NT2/D1 (cell line): Measurements from ENCODE around the gene TMPRSS11D.

ENCODE experiments used
- SUZ12 ChIP-seq: IDR thresholded peaks from 2 replicates; pipeline ENCODE4 v1.6.1; 2011; ENCODE audit not compliant: insufficient read length, insufficient read depth; ENCODE audit errors: extremely low read depth
- ZNF274 ChIP-seq: IDR thresholded peaks from 2 replicates; pipeline ENCODE4 v1.6.1; 2011; ENCODE audit warnings: mild to moderate bottlenecking, low read depth, low read length

GRCh38 chr4:67873116-67873515 is 10.7 kb downstream of the TMPRSS11D start:
- no peak for TF ChIP-seq ZNF274
- no peak for TF ChIP-seq SUZ12
